HepG2 (cell line): ENCODE data around the gene POFUT1. TPM values are rescaled to one million over a fixed set of nuclear protein-coding genes. Genes with fewer than 3 reads are reported as not detected.

Experiments
- ATAD3A ChIP-seq: sonication (generic); formaldehyde crosslinking; IDR thresholded peaks from 2 replicates; pipeline ENCODE4 v1.4.0; 2020; ENCODE audit warnings: missing genetic modification reagents
- BATF2 ChIP-seq: sonication (generic); formaldehyde crosslinking; IDR thresholded peaks from 2 replicates; pipeline ENCODE4 v1.8.0; 2022; ENCODE audit warnings: mild to moderate bottlenecking, missing genetic modification reagents, moderate library complexity
- HBP1 ChIP-seq: IDR thresholded peaks from 2 replicates; pipeline ENCODE4 v1.6.1; 2016; ENCODE audit warnings: low read depth, control low read depth
- NFRKB ChIP-seq: fragments of 450-650 bp; IDR thresholded peaks from 2 replicates; pipeline ENCODE4 v1.6.1; 2017
- NR1H2 ChIP-seq: sonication (generic); formaldehyde crosslinking; IDR thresholded peaks from 2 replicates; pipeline ENCODE4 v1.8.1; 2022; ENCODE audit warnings: low read depth, missing genetic modification reagents, borderline replicate concordance
- NR2F1 ChIP-seq, 2 experiments: fragments of 450-650 bp in 1 of 2; formaldehyde crosslinking in 1 of 2; IDR thresholded peaks; 2 replicates each; pipeline versions ENCODE4 v1.5.0 to v1.6.1; 2016 to 2020; ENCODE audit warnings: mild to moderate bottlenecking in 1 of 2, missing compliant biosample characterization in 1 of 2, missing genetic modification reagents in 1 of 2, moderate library complexity in 1 of 2
- PRDM10 ChIP-seq: sonication (generic); formaldehyde crosslinking; IDR thresholded peaks from 2 replicates; pipeline ENCODE4 v1.4.0; 2020; ENCODE audit warnings: low read depth, missing genetic modification reagents
- RNF219 ChIP-seq: sonication (generic); formaldehyde crosslinking; IDR thresholded peaks from 2 replicates; pipeline ENCODE4 v1.5.0; 2020; ENCODE audit warnings: mild to moderate bottlenecking, missing genetic modification reagents
- SAP130 ChIP-seq: IDR thresholded peaks from 2 replicates; pipeline ENCODE4 v1.6.1; 2016; ENCODE audit warnings: low read depth
- SIN3A ChIP-seq: IDR thresholded peaks from 2 replicates; pipeline ENCODE4 v1.6.1; 2011; ENCODE audit warnings: low read depth, mild to moderate bottlenecking, control low read depth, low read length, borderline replicate concordance
- SOX6 ChIP-seq, 2 experiments: fragments of 450-650 bp in 1 of 2; sonication (generic) in 1 of 2; formaldehyde crosslinking in 1 of 2; IDR thresholded peaks; 2 replicates each; pipeline versions ENCODE4 v1.4.0 to v1.6.1; 2017 to 2020; ENCODE audit warnings: antibody characterized with exemption in 1 of 2, mild to moderate bottlenecking in 1 of 2, missing genetic modification reagents in 1 of 2
- TGIF2 ChIP-seq: IDR thresholded peaks from 2 replicates; pipeline ENCODE4 v1.6.1; 2016; ENCODE audit warnings: control low read depth, missing compliant biosample characterization
- TOE1 ChIP-seq: sonication (generic); formaldehyde crosslinking; IDR thresholded peaks from 2 replicates; pipeline ENCODE4 v1.4.0; 2020; ENCODE audit warnings: mild to moderate bottlenecking, missing genetic modification reagents
- TRIM22 ChIP-seq: fragments of 450-650 bp; IDR thresholded peaks from 2 replicates; pipeline ENCODE4 v1.6.1; 2017
- YY1 ChIP-seq: IDR thresholded peaks from 2 replicates; pipeline ENCODE4 v1.6.1; 2011; ENCODE audit warnings: low read length, low read depth, moderate library complexity, mild to moderate bottlenecking; ENCODE audit not compliant: insufficient read depth, insufficient replicate concordance
- ZNF512 ChIP-seq: sonication (generic); formaldehyde crosslinking; IDR thresholded peaks from 2 replicates; pipeline ENCODE4 v1.4.0; 2020; ENCODE audit warnings: mild to moderate bottlenecking, missing genetic modification reagents
- ZNF549 ChIP-seq: sonication (generic); formaldehyde crosslinking; IDR thresholded peaks from 2 replicates; pipeline ENCODE4 v1.5.0; 2020; ENCODE audit warnings: missing genetic modification reagents
- polyA plus RNA-seq, 8 experiments: library from polyadenylated mRNA; depleted of rRNA in 3 of 8; stranded (reverse) in 7 of 8; unstranded in 1 of 8; fragments of >200 nt; fragmentation: Illumina TruSeq in 4 of 8; extraction: Trizol in 4 of 8; gene quantifications; 2 replicates each; pipeline versions ENCODE4 v1.2.1 to v1.2.3, GENCODE V29; 2011 to 2016; ENCODE audit warnings: low read depth in 4 of 8, missing spikeins in 1 of 8, mixed read lengths in 1 of 8; ENCODE audit not compliant: insufficient read depth in 1 of 8
- total RNA-seq, 5 experiments: library from RNA; depleted of rRNA; stranded (reverse); fragments of >200 nt; fragmentation: Illumina TruSeq; extraction: Trizol; gene quantifications; 2 replicates each; pipeline ENCODE4 v1.2.3, GENCODE V29; 2016; ENCODE audit warnings: low read depth in 1 of 5

POFUT1 gene
- total and polyA plus RNA-seq, 2 of the 13 experiments (the other 11 are each of a cell fraction or from before 2014, with no cell fraction given): 35.5 to 58.3 TPM

- no peak for TF ChIP-seq ATAD3A (CRISPR knock-in tag)
- 0 out of 2 replicates have a peak, but pooled peaks have one; percentile 63 for TF ChIP-seq RNF219 (CRISPR knock-in tag)
- 0 out of 2 replicates have a peak, but pooled peaks have one; percentile 14 for TF ChIP-seq ZNF549 (CRISPR knock-in tag)
- no peak for TF ChIP-seq YY1
- TF ChIP-seq ZNF512 (CRISPR knock-in tag): no peak
- no peak for TF ChIP-seq SOX6 (IDR thresholded peaks at IDR 0.05)
- no peak for TF ChIP-seq SOX6 (CRISPR knock-in tag; IDR thresholded peaks at IDR 0.05)
- TF ChIP-seq NR1H2 (CRISPR knock-in tag): no peak
- no peak; the same call in 1 of the 2 replicates for TF ChIP-seq SAP130 (CRISPR knock-in tag)
- no peak; the same call in 1 of the 2 replicates for TF ChIP-seq TGIF2 (CRISPR knock-in tag)
- no peak for TF ChIP-seq PRDM10 (CRISPR knock-in tag)
- TF ChIP-seq HBP1 (CRISPR knock-in tag): no peak
- no peak for TF ChIP-seq NR2F1 (CRISPR knock-in tag; IDR thresholded peaks at IDR 0.05)
- no peak for TF ChIP-seq BATF2 (CRISPR knock-in tag)
- TF ChIP-seq SIN3A: no peak
- TF ChIP-seq NFRKB: no peak
- TF ChIP-seq TOE1 (CRISPR knock-in tag): peak; percentile 21; the same call in 1 of the 2 replicates
- TF ChIP-seq TRIM22: no peak
Measured at GRCh38 chr20:32206760-32207625, 687 bp upstream of the POFUT1 start (continued).
